B cell (primary cell): Measurements from ENCODE around the gene CH25H. TPM values are rescaled to one million over a fixed set of nuclear protein-coding genes. Genes with fewer than 3 reads are reported as not detected.
A peak's percentile ranks its signal among the peaks of the same experiment; 100 is the strongest.

Experiments
- ATAC-seq: fragments of 200-7000 bp; cut with Tn5 transposase; one replicate; pipeline ENCODE4 v1.10.0; 2021; ENCODE audit warnings: low read depth, mild to moderate bottlenecking, moderate number of reproducible peaks, moderate library complexity
- CTCF ChIA-PET: fragments of 350-600 bp; sonication (Branson Sonifier 250); formaldehyde crosslinking; loops from one replicate; lab custom pipeline; 2021; ENCODE audit warnings: antibody characterized with exemption, inconsistent platforms; lab: Charles Lee
- POLR2A ChIA-PET: fragments of 350-600 bp; sonication (Branson Sonifier 250); formaldehyde crosslinking; loops from one replicate; lab custom pipeline; 2021; ENCODE audit warnings: antibody characterized with exemption; lab: Charles Lee
- DNase-seq: peaks from one replicate; pipeline ENCODE4 v3.0.0; 2013
- H2AFZ ChIP-seq: 2 replicates; pipeline ENCODE4 v1.6.1; 2012; ENCODE audit warnings: mild to moderate bottlenecking, low read depth, low read length; ENCODE audit not compliant: insufficient read depth, poor library complexity, severe bottlenecking
- H3K27ac ChIP-seq, 2 donors: 1 replicate in 1 of 2; 2 replicates in 1 of 2; pipeline ENCODE4 v1.5.1; 2012 to 2013; ENCODE audit warnings: low read length in 2 of 2, mild to moderate bottlenecking in 2 of 2, moderate library complexity in 1 of 2
- H3K27me3 ChIP-seq, 4 experiments: fragments of 200-600 bp in 1 of 4; sonication (generic) in 1 of 4; replicated peaks in 1 of 4; 1 replicate in 2 of 4; 2 replicates in 2 of 4; pipeline versions ENCODE4 v1.6.1 to v1.7.0; 2013 to 2016; ENCODE audit warnings: low read length in 3 of 4, mild to moderate bottlenecking in 2 of 4, mixed read lengths in 1 of 4, moderate library complexity in 1 of 4; ENCODE audit not compliant: insufficient read depth in 4 of 4, control insufficient read depth in 3 of 4; ENCODE audit errors: control extremely low read depth in 1 of 4
- H3K36me3 ChIP-seq, 2 experiments: replicated peaks in 1 of 2; 1 replicate in 1 of 2; 2 replicates in 1 of 2; pipeline versions ENCODE4 v1.6.1 to v1.7.1; 2013; ENCODE audit warnings: low read length in 1 of 2; ENCODE audit not compliant: insufficient read depth in 2 of 2, control insufficient read depth in 1 of 2; ENCODE audit errors: control extremely low read depth in 1 of 2, extremely low read depth in 1 of 2
- H3K4me1 ChIP-seq, 2 donors: fragments of 200-600 bp in 1 of 2; sonication (generic) in 1 of 2; 1 replicate in 1 of 2; 2 replicates in 1 of 2; pipeline versions ENCODE4 v1.5.1 to v1.6.1; 2013 to 2017; ENCODE audit warnings: low read length in 2 of 2; ENCODE audit not compliant: control insufficient read depth in 2 of 2, insufficient read depth in 2 of 2
- H3K4me2 ChIP-seq: replicated peaks from 2 replicates; pipeline ENCODE3; 2012; ENCODE audit warnings: mild to moderate bottlenecking, low read depth, low read length; ENCODE audit not compliant: poor library complexity, severe bottlenecking
- H3K4me3 ChIP-seq, 5 experiments: fragments of 200-600 bp in 1 of 5; sonication (generic) in 1 of 5; 1 replicate in 3 of 5; 2 replicates in 2 of 5; pipeline versions ENCODE4 v1.5.1 to v1.7.0; 2011 to 2016; ENCODE audit warnings: low read length in 4 of 5, mild to moderate bottlenecking in 4 of 5, low read depth in 2 of 5, control low read depth in 1 of 5, moderate library complexity in 1 of 5; ENCODE audit not compliant: insufficient read depth in 1 of 5; ENCODE audit errors: control extremely low read depth in 1 of 5, extremely low read depth in 1 of 5
- H3K79me2 ChIP-seq: fragments of 200-600 bp; sonication (generic); one replicate; pipeline ENCODE4 v1.6.0; 2016; ENCODE audit warnings: low read length; ENCODE audit not compliant: control insufficient read depth, insufficient read depth
- H3K9ac ChIP-seq: fragments of 200-600 bp; sonication (generic); 2 replicates; pipeline ENCODE4 v1.6.1; 2017; ENCODE audit warnings: mild to moderate bottlenecking, low read length, moderate library complexity
- H3K9me3 ChIP-seq, 3 donors: one replicate each; pipeline versions ENCODE4 v1.6.1 to v1.7.1; 2013; ENCODE audit warnings: low read length in 2 of 3; ENCODE audit not compliant: control insufficient read depth in 2 of 3, insufficient read depth in 1 of 3; ENCODE audit errors: control extremely low read depth in 1 of 3
- H4K20me1 ChIP-seq: 2 replicates; pipeline ENCODE4 v1.6.0; 2012; ENCODE audit warnings: mild to moderate bottlenecking, low read length; ENCODE audit not compliant: insufficient read depth, control insufficient read depth, poor library complexity, severe bottlenecking
- H3K27ac Mint-ChIP-seq: one replicate; pipeline ENCODE4 v1.8.0; 2021; ENCODE audit warnings: mixed read lengths
- H3K27me3 Mint-ChIP-seq: one replicate; pipeline ENCODE4 v1.8.0; 2021; ENCODE audit warnings: mixed read lengths
- H3K4me1 Mint-ChIP-seq: one replicate; pipeline ENCODE4 v1.8.0; 2021; ENCODE audit warnings: mixed read lengths
- H3K4me3 Mint-ChIP-seq: one replicate; pipeline ENCODE4 v1.8.0; 2021; ENCODE audit warnings: mixed read lengths
- H3K9me3 Mint-ChIP-seq: one replicate; pipeline ENCODE4 v1.8.0; 2022; ENCODE audit warnings: mixed read lengths; ENCODE audit not compliant: insufficient read depth
- CTCF ChIP-seq: fragments of 200-600 bp; IDR thresholded peaks from one replicate; pipeline ENCODE4 v1.8.0; 2022; ENCODE audit warnings: antibody characterized with exemption, mild to moderate bottlenecking
- EZH2 ChIP-seq: IDR thresholded peaks from 2 replicates; pipeline ENCODE4 v1.6.1; 2012; ENCODE audit warnings: borderline replicate concordance, low read depth, mild to moderate bottlenecking, moderate library complexity, low read length; ENCODE audit not compliant: insufficient read depth, poor library complexity, severe bottlenecking
- WGBS: methylation state at CpG from one replicate; pipeline ENCODE4 v1.1.5; 2013; ENCODE audit warnings: missing lambda C conversion rate; ENCODE audit not compliant: insufficient coverage; 5-methylcytosine and 5-hydroxymethylcytosine counted together
- intact Hi-C: fragments of 100-400 bp; cut with micrococcal nuclease; formaldehyde crosslinking; loops from one replicate; pipeline ENCODE4 v1.10.0; 2022
- polyA plus RNA-seq: library from polyadenylated mRNA; depleted of rRNA; stranded (reverse); fragments of >200 nt; gene quantifications from 2 replicates; pipeline ENCODE4 v1.2.3, GENCODE V29; 2012
- total RNA-seq, 2 donors: library from RNA; stranded (reverse); fragments of 120-200 nt in 1 of 2; gene quantifications; 1 replicate in 1 of 2; 2 replicates in 1 of 2; pipeline versions ENCODE4 v1.2.3 to v1.2.4, GENCODE V29; 2013 to 2022

CH25H gene
- total and polyA plus RNA-seq, 2 donors (not counting 1 experiment from before 2014, with no cell fraction given), result not detected

DNA sequence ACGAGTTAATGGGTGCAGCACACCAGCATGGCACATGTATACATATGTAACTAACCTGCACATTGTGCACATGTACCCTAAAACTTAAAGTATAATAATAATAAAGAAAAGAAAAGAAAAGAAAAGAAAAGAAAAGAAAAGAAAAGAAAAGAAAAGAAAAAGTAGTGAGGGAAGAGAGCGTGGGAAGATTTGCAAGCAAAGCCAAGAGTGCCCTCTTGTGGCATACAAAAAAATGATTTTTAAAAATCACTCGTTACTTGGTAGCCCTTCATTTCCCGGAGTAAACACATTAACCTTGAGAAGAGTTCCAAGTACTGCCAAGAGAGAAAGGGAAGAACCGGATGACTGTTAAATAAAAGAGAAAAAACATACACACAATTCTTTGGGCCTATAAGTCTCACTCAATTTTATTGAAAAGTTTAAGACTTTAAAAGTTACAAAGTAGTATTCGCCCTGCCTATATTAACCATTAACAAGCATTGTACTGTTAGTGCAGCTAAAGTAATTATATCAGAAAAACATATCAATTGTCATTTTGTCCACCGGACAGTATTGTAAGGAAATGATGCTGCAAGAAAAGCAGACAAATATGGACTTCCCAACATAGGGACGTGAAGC lies 6.2 kb upstream of the CH25H start:
- no peak overlapping the region for H3K27ac ChIP-seq
- peaks cover 20% of the 10 kb centered on the region for H3K4me1 Mint-ChIP-seq
- H3K9me3 ChIP-seq, result no peaks in the 10 kb centered on the region
- intact Hi-C loops, result loop anchor here (1.0 kb wide), 3 partner anchors 183 to 378 kb away; no protein-coding TSS in a partner anchor
- POLR2A ChIA-PET, result no interaction called here
- WGBS, result no CpG with 5 or more reads among the region's 8 CpGs
- H4K20me1 ChIP-seq, result no peaks in the 10 kb centered on the region
- H3K4me3 Mint-ChIP-seq, result no peak overlapping the region
- peaks cover 23% of the 10 kb centered on the region for H3K27me3 Mint-ChIP-seq
- H3K36me3 ChIP-seq, result peaks cover 4 to 14% of the 10 kb centered on the region in 2 experiments
- DNase-seq, result peak; percentile 57
- H3K27ac Mint-ChIP-seq, result no peak overlapping the region
- H3K9me3 Mint-ChIP-seq, result no peaks in the 10 kb centered on the region
- no peak overlapping the region for H3K4me2 ChIP-seq
- CTCF ChIA-PET, result interaction anchor here (0.7 to 7.3 kb wide), 24 partner anchors 8 to 630 kb away, joined by 3 to 95 read pairs (median 6); partner anchors contain the start of genes FAS, LIPA and RNLS
- peaks cover 0 to 27% (median 25%) of the 10 kb centered on the region in 4 experiments for H3K27me3 ChIP-seq
- no peak for ATAC-seq
- H3K79me2 ChIP-seq, result no peaks in the 10 kb centered on the region
- peaks cover 17 to 20% of the 10 kb centered on the region in 2 donors for H3K4me1 ChIP-seq
- H3K9ac ChIP-seq, result no peak overlapping the region
- TF ChIP-seq CTCF, result peak; percentile 85
- TF ChIP-seq EZH2, result no peak
- H2AFZ ChIP-seq, result no peak overlapping the region
- no peak overlapping the region for H3K4me3 ChIP-seq

DNA sequence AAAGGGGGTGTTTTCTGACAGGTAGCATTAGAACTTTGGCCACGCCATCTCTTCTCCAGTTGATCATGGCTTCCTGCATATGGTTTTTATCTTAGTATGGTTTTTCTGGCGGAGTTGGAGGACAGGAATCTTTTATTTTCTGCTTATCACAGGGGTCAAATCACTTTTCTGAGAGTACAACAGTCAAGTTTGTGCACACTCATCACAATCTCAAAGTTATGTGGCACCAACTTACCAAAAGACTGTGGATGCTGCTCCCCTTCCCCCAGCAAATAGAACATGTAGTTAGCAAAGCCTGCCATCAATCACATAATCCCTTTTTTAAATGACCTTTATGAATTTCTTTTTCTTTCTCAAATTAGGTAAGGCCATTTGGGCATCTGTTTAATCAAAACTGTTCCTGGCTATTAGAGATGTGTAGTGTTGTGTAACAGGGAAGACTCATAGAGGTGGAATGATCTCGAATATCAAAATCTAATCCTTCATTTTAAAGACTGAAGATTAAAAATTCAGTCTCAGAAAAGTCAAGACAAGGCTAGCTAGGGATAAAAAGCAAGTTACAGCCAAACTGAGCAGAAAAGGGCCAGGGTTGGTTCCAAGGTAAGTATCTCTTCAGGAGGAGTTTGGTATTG lies 3.8 kb upstream of the CH25H start:
- peaks cover 4 to 13% of the 10 kb centered on the region in 2 experiments for H3K36me3 ChIP-seq
- TF ChIP-seq CTCF (no peak), EZH2 (no peak)
- no peak overlapping the region for H3K4me3 Mint-ChIP-seq
- intact Hi-C loops, result no loop called here
- H3K79me2 ChIP-seq, result no peaks in the 10 kb centered on the region
- peaks cover 0 to 7% (median 0%) of the 10 kb centered on the region in 3 donors for H3K9me3 ChIP-seq
- peaks cover 42% of the 10 kb centered on the region for H3K27me3 Mint-ChIP-seq
- WGBS, result no CpG with 5 or more reads among the region's 3 CpGs
- ChIA-PET CTCF (interaction anchor here (0.9 to 6.4 kb wide), 9 partner anchors 7 to 375 kb away, joined by 3 to 67 read pairs (median 4); no protein-coding TSS in a partner anchor), POLR2A (no interaction called here)
- H4K20me1 ChIP-seq, result no peaks in the 10 kb centered on the region
- H3K4me1 ChIP-seq, result peaks cover 32 to 34% of the 10 kb centered on the region in 2 donors
- ATAC-seq (no peak), DNase-seq (no peak)
- no peak overlapping the region for H3K9ac ChIP-seq
- peaks cover 0 to 48% (median 38%) of the 10 kb centered on the region in 4 experiments for H3K27me3 ChIP-seq
- peaks cover 30% of the 10 kb centered on the region for H3K4me1 Mint-ChIP-seq
- no peak overlapping the region for H3K4me3 ChIP-seq
- H3K27ac Mint-ChIP-seq, result no peak overlapping the region
- no peaks in the 10 kb centered on the region for H3K9me3 Mint-ChIP-seq
- no peak overlapping the region for H3K27ac ChIP-seq
- no peak overlapping the region for H2AFZ ChIP-seq
- H3K4me2 ChIP-seq, result no peak overlapping the region
